ENCODE results near the gene WNT10A. TPM values are rescaled to one million over a fixed set of nuclear protein-coding genes. Genes with fewer than 3 reads are reported as not detected.
"Not testable (repeated sequence)": the region's sequence is repeated elsewhere in the genome, so short reads cannot be mapped to it uniquely, and the experiment has no call there.

The WNT10A gene
- total RNA-seq, 2 experiments from 2014 or later = 1.9 to 2.5 TPM

- H3K4me3 Mint-ChIP-seq = no peak overlapping the region
- no peak for ATAC-seq (ENCODE audit: low read depth)
- H3K27ac Mint-ChIP-seq = no peak overlapping the region
Observed at GRCh38 chr2:218925434-218925833, 44.8 kb downstream of the WNT10A start.

GRCh38 chr2:218927422-218927821 lies 46.8 kb downstream of the WNT10A start:
- Mint-ChIP-seq H3K9me3 (peaks cover 5% of the 10 kb centered on the region), H3K4me1 (no peaks in the 10 kb centered on the region), H3K4me3 (no peak overlapping the region), H3K36me3 (peaks cover 2% of the 10 kb centered on the region), H3K27ac (no peak overlapping the region), H3K27me3 (peaks cover 15% of the 10 kb centered on the region)
- DNase-seq (no peak), ATAC-seq (ENCODE audit: low read depth) (no peak)
- POLR2A ChIA-PET = no interaction called here

More at GRCh38 chr2:218925434-218925833, 44.8 kb downstream of the WNT10A start:
- peaks cover 5% of the 10 kb centered on the region for H3K9me3 Mint-ChIP-seq
- H3K36me3 Mint-ChIP-seq = peaks cover 2% of the 10 kb centered on the region
- peaks cover 15% of the 10 kb centered on the region for H3K27me3 Mint-ChIP-seq
- POLR2A ChIA-PET = no interaction called here
- DNase-seq = no peak
- H3K4me1 Mint-ChIP-seq = no peaks in the 10 kb centered on the region

GRCh38 chr2:218927876-218928275 lies 47.2 kb downstream of the WNT10A start:
- Mint-ChIP-seq H3K4me3 (no peak overlapping the region), H3K27ac (no peak overlapping the region), H3K9me3 (peaks cover 5% of the 10 kb centered on the region), H3K27me3 (peaks cover 15% of the 10 kb centered on the region), H3K36me3 (peaks cover under 1% of the 10 kb centered on the region), H3K4me1 (no peaks in the 10 kb centered on the region)
- DNase-seq (no peak), ATAC-seq (ENCODE audit: low read depth) (no peak)
- POLR2A ChIA-PET = no interaction called here

GRCh38 chr2:218930488-218930887 lies 49.8 kb downstream of the WNT10A start:
- H3K4me1 Mint-ChIP-seq; ATAC-seq (ENCODE audit: low read depth); POLR2A ChIA-PET; H3K4me3 Mint-ChIP-seq; H3K27ac Mint-ChIP-seq; H3K36me3 Mint-ChIP-seq; DNase-seq; H3K9me3 Mint-ChIP-seq: not testable (repeated sequence)
- H3K27me3 Mint-ChIP-seq = peaks cover 19% of the 10 kb centered on the region

GRCh38 chr2:218931751-218932150 lies 51.1 kb downstream of the WNT10A start:
- ATAC-seq (ENCODE audit: low read depth); H3K4me1 Mint-ChIP-seq; H3K27ac Mint-ChIP-seq; H3K9me3 Mint-ChIP-seq; H3K4me3 Mint-ChIP-seq; DNase-seq; H3K36me3 Mint-ChIP-seq; POLR2A ChIA-PET: not testable (repeated sequence)
- H3K27me3 Mint-ChIP-seq = peaks cover 25% of the 10 kb centered on the region

Other genes starting within 250 kb of the WNT10A start
- 10 to 100 TPM; 48.6 TPM for gene ZNF142, start 221.2 kb upstream of the WNT10A start, total RNA-seq
- gene BCS1L, start 221.2 kb upstream of the WNT10A start, total RNA-seq = 10 to 100 TPM; 46.7 to 49.3 TPM
- gene RNF25, start 208.8 kb upstream of the WNT10A start, total RNA-seq = 10 to 100 TPM; 21.9 to 30.9 TPM
- gene STK36, start 208.8 kb upstream of the WNT10A start, total RNA-seq = 10 to 100 TPM; 19.9 to 20.1 TPM
- 10 to 100 TPM; 24.1 to 26.2 TPM for gene TTLL4, start 170.0 kb upstream of the WNT10A start, total RNA-seq
- gene CYP27A1, start 98.7 kb upstream of the WNT10A start, total RNA-seq = 1 to 10 TPM; 3.0 to 4.7 TPM
- not detected for gene PRKAG3, start 49.0 kb upstream of the WNT10A start, total RNA-seq
- not detected for gene WNT6, start 21.0 kb upstream of the WNT10A start, total RNA-seq
- gene CDK5R2, start 78.8 kb downstream of the WNT10A start, total RNA-seq = not detected
- gene FEV, start 104.3 kb downstream of the WNT10A start, total RNA-seq = not detected
- gene CRYBA2, start 112.6 kb downstream of the WNT10A start, total RNA-seq = not detected
- gene CFAP65, start 160.7 kb downstream of the WNT10A start, total RNA-seq = not detected
- gene IHH, start 180.1 kb downstream of the WNT10A start, total RNA-seq = not detected

Measured in activated naive CD8-positive, alpha-beta T cell treated with anti-CD3 and anti-CD28 coated beads, Interleukin-2, amount 10 ng/mL, durations not matched to agents 7 days and 5 days (primary cell).